Tibial nerve (tissue), 4 donors: Measurements from ENCODE around the gene OCIAD1.
"Not testable (repeated sequence)": the region's sequence is repeated elsewhere in the genome, so short reads cannot be mapped to it uniquely, and the experiment has no call there.

Experiments
- CTCF ChIP-seq, 5 experiments: fragments of 200-600 bp in 3 of 5; fragments of 450-650 bp in 2 of 5; sonication (generic) in 3 of 5; IDR thresholded peaks; one replicate each; pipeline ENCODE4 v1.5.1; 2016 to 2019; ENCODE audit warnings: antibody characterized with exemption in 5 of 5, mild to moderate bottlenecking in 3 of 5, moderate library complexity in 2 of 5
- EP300 ChIP-seq, 2 donors: sonication (generic); formaldehyde crosslinking; IDR thresholded peaks; one replicate each; pipeline ENCODE4 v1.6.1; 2017; ENCODE audit warnings: antibody characterized with exemption in 2 of 2, mild to moderate bottlenecking in 1 of 2

GRCh38 chr4:48864696-48865095 lies 33.8 kb downstream of the OCIAD1 start:
- TF ChIP-seq CTCF, EP300 (IDR thresholded peaks at IDR 0.05): not testable (repeated sequence)
